Endothelial cell (in vitro differentiated cells): Measurements from ENCODE around the gene ZFHX3. TPM values are rescaled to one million over a fixed set of nuclear protein-coding genes. Genes with fewer than 3 reads are reported as not detected.
"Not testable (repeated sequence)": the region's sequence is repeated elsewhere in the genome, so short reads cannot be mapped to it uniquely, and the experiment has no call there.

Source experiments
- DNase-seq: peaks from one replicate; pipeline ENCODE4 v3.0.0; 2021; ENCODE audit warnings: low spot score
- H3K27ac Mint-ChIP-seq: one replicate; pipeline ENCODE4 v1.8.0; 2021; ENCODE audit warnings: mixed read lengths, inconsistent platforms; ENCODE audit not compliant: unreplicated experiment
- H3K27me3 Mint-ChIP-seq: one replicate; pipeline ENCODE4 v1.8.0; 2021; ENCODE audit warnings: mild to moderate bottlenecking, moderate library complexity, mixed read lengths, inconsistent platforms; ENCODE audit not compliant: unreplicated experiment
- H3K36me3 Mint-ChIP-seq: one replicate; pipeline ENCODE4 v1.8.0; 2021; ENCODE audit warnings: mild to moderate bottlenecking, low read depth, mixed read lengths, inconsistent platforms; ENCODE audit not compliant: unreplicated experiment
- H3K4me1 Mint-ChIP-seq: one replicate; pipeline ENCODE4 v1.8.0; 2021; ENCODE audit warnings: mild to moderate bottlenecking, mixed read lengths, inconsistent platforms; ENCODE audit not compliant: unreplicated experiment
- H3K4me3 Mint-ChIP-seq: one replicate; pipeline ENCODE4 v1.8.0; 2021; ENCODE audit warnings: mild to moderate bottlenecking, mixed read lengths, inconsistent platforms; ENCODE audit not compliant: unreplicated experiment
- H3K9me3 Mint-ChIP-seq: one replicate; pipeline ENCODE4 v1.8.0; 2021; ENCODE audit warnings: mixed read lengths, inconsistent platforms; ENCODE audit not compliant: unreplicated experiment
- CTCF ChIP-seq: fragments of 200-600 bp; sonication (generic); IDR thresholded peaks from one replicate; pipeline ENCODE4 v1.5.0; 2021; ENCODE audit warnings: antibody characterized with exemption; ENCODE audit not compliant: unreplicated experiment
- total RNA-seq: library from RNA; stranded (reverse); fragmentation: NEBNext Ultra II Directional; extraction: Animal tissue kit (Norgen Biotek cat#: 25700); gene quantifications from one replicate; pipeline ENCODE4 v1.2.1, GENCODE V29; 2021; ENCODE audit not compliant: unreplicated experiment

ZFHX3 gene
- total RNA-seq, 1 donor from 2014 or later, result 17.7 TPM

GRCh38 chr16:72996291-72997062 lies 51.5 kb downstream of the ZFHX3 start:
- no peak for TF ChIP-seq CTCF
- no peak for DNase-seq
- H3K27ac Mint-ChIP-seq, result no peak overlapping the region
- H3K36me3 Mint-ChIP-seq, result peaks cover 5% of the 10 kb centered on the region
- peaks cover 7% of the 10 kb centered on the region for H3K4me1 Mint-ChIP-seq
- no peak overlapping the region for H3K4me3 Mint-ChIP-seq
- H3K9me3 Mint-ChIP-seq, result no peaks in the 10 kb centered on the region
- peaks cover 3% of the 10 kb centered on the region for H3K27me3 Mint-ChIP-seq

GRCh38 chr16:72995882-72996270 lies 52.1 kb downstream of the ZFHX3 start:
- H3K4me3 Mint-ChIP-seq, H3K4me1 Mint-ChIP-seq, H3K36me3 Mint-ChIP-seq, H3K27ac Mint-ChIP-seq, H3K27me3 Mint-ChIP-seq, H3K9me3 Mint-ChIP-seq, DNase-seq: not testable (repeated sequence)

- no peaks in the 10 kb centered on the region for H3K27me3 Mint-ChIP-seq
- peak; percentile 51 for DNase-seq
- peaks cover 7% of the 10 kb centered on the region for H3K4me1 Mint-ChIP-seq
- H3K27ac Mint-ChIP-seq, result peak overlapping the region; percentile 52
- TF ChIP-seq CTCF, result peak; percentile 91
- peaks cover 5% of the 10 kb centered on the region for H3K36me3 Mint-ChIP-seq
- no peaks in the 10 kb centered on the region for H3K9me3 Mint-ChIP-seq
- H3K4me3 Mint-ChIP-seq, result no peak overlapping the region
These were observed 52.6 kb downstream of the ZFHX3 start for GRCh38 chr16:72995151-72995881.

- no peak overlapping the region for H3K4me3 Mint-ChIP-seq
- no peak overlapping the region for H3K27ac Mint-ChIP-seq
- no peaks in the 10 kb centered on the region for H3K9me3 Mint-ChIP-seq
- no peak for TF ChIP-seq CTCF
- no peak for DNase-seq
- no peaks in the 10 kb centered on the region for H3K27me3 Mint-ChIP-seq
- peaks cover 5% of the 10 kb centered on the region for H3K36me3 Mint-ChIP-seq
- H3K4me1 Mint-ChIP-seq, result peaks cover 7% of the 10 kb centered on the region
These were observed 55.8 kb downstream of the ZFHX3 start for GRCh38 chr16:72992142-72992601.

GRCh38 chr16:72991644-72992043 lies 56.3 kb downstream of the ZFHX3 start:
- Mint-ChIP-seq H3K4me1 (peaks cover 7% of the 10 kb centered on the region), H3K27ac (no peak overlapping the region)

More at GRCh38 chr16:72991644-72992043, 56.3 kb downstream of the ZFHX3 start:
- no peak overlapping the region for H3K4me3 Mint-ChIP-seq
- H3K9me3 Mint-ChIP-seq, result no peaks in the 10 kb centered on the region
- H3K27me3 Mint-ChIP-seq, result no peaks in the 10 kb centered on the region
- H3K36me3 Mint-ChIP-seq, result peaks cover 5% of the 10 kb centered on the region
- no peak for TF ChIP-seq CTCF
- no peak for DNase-seq
